ENCODE results near the gene TRMT44.
"Not testable (repeated sequence)": the region's sequence is repeated elsewhere in the genome, so short reads cannot be mapped to it uniquely, and the experiment has no call there.

GRCh38 chr4:8420151-8420550 is 20.4 kb upstream of the TRMT44 start:
- not testable (repeated sequence) for TF ChIP-seq CTCF (IDR thresholded peaks at IDR 0.05 in 2 of 3, conservative IDR thresholded peaks at IDR 0.05 in 1 of 3; ENCODE audit: borderline replicate concordance in 1 of 3, insufficient read depth in 1 of 3, low read depth in 2 of 3, low read length in 2 of 3); POLR2A (IDR thresholded peaks at IDR 0.05; ENCODE audit: borderline replicate concordance, extremely low read depth, insufficient read depth, insufficient read length)
